HCT116 (cell line): ENCODE data around the gene GRHPR. TPM values are rescaled to one million over a fixed set of nuclear protein-coding genes. Genes with fewer than 3 reads are reported as not detected.

Experiments used
- ATAC-seq: fragments of 200-7000 bp; cut with Tn5 transposase; 2 replicates; pipeline ENCODE4 v1.9.1; 2020; ENCODE audit warnings: mild to moderate bottlenecking, moderate library complexity
- BruUV-seq: library from RNA; stranded (reverse); fragments of 400-500 nt; replicated peaks from 2 replicates; lab custom pipeline; 2021; lab: Mats Ljungman, UMichigan
- CTCF ChIA-PET: fragments of 300-600 bp; sonication (Branson Sonifier 250); formaldehyde crosslinking; loops from one replicate; lab custom pipeline; 2021; ENCODE audit warnings: antibody characterized with exemption; lab: Charles Lee
- POLR2A ChIA-PET: fragments of 300-600, 350-600 bp; sonication (Branson Sonifier 250); formaldehyde crosslinking; loops from one replicate; lab custom pipeline; 2021; ENCODE audit warnings: antibody characterized with exemption; lab: Charles Lee
- RAD21 ChIA-PET, 2 experiments: fragments of 300-600 bp; sonication (Branson Sonifier 250); formaldehyde crosslinking; loops; one replicate each; lab custom pipeline; 2023; ENCODE audit warnings: low total read pairs in 2 of 2; ENCODE audit not compliant: uncharacterized antibody in 2 of 2, unreplicated experiment in 2 of 2, low non-redundant PET in 1 of 2; lab: Charles Lee
- DNase-seq: peaks from one replicate; pipeline ENCODE4 v3.0.0-alpha.2; 2010; ENCODE audit warnings: low read depth, low spot score
- H2AFZ ChIP-seq: fragments of 200-600 bp; shearing (Covaris generic), sonication (generic); 2 replicates; pipeline ENCODE4 v1.6.1; 2017; ENCODE audit warnings: low read depth, mixed run types, mixed read lengths, antibody characterized with exemption, low read length; ENCODE audit not compliant: poor library complexity, severe bottlenecking
- H3K27ac ChIP-seq: 2 replicates; pipeline ENCODE4 v1.5.1; 2012; ENCODE audit warnings: low read depth, low read length
- H3K27me3 ChIP-seq: fragments of 200-600 bp; sonication (generic); 2 replicates; pipeline ENCODE4 v1.6.1; 2016; ENCODE audit warnings: mixed run types, low read length, mixed read lengths; ENCODE audit not compliant: insufficient read depth
- H3K36me3 ChIP-seq, 2 experiments: fragments of 200-500 bp in 1 of 2; fragments of 200-600 bp in 1 of 2; sonication (Bioruptor generic) in 1 of 2; sonication (generic) in 1 of 2; 2 replicates each; pipeline versions ENCODE4 v1.5.1 to v1.6.1; 2014 to 2016; ENCODE audit warnings: low read length in 2 of 2, inconsistent platforms in 1 of 2, mixed read lengths in 1 of 2, mixed run types in 1 of 2; ENCODE audit not compliant: insufficient read depth in 2 of 2, control insufficient read depth in 1 of 2
- H3K4me1 ChIP-seq, 2 experiments: fragments of 200-600 bp in 1 of 2; sonication (generic) in 1 of 2; 2 replicates each; pipeline versions ENCODE4 v1.5.1 to v1.6.1; 2012 to 2017; ENCODE audit warnings: low read length in 2 of 2, inconsistent platforms in 1 of 2, mild to moderate bottlenecking in 1 of 2, mixed read lengths in 1 of 2, mixed run types in 1 of 2, moderate library complexity in 1 of 2; ENCODE audit not compliant: insufficient read depth in 2 of 2, control insufficient read depth in 1 of 2
- H3K4me2 ChIP-seq: fragments of 200-600 bp; sonication (generic); 2 replicates; pipeline ENCODE4 v1.6.1; 2017; ENCODE audit warnings: mixed run types, low read length, mixed read lengths
- H3K4me3 ChIP-seq, 2 experiments: fragments of 200-600 bp in 1 of 2; sonication (generic) in 1 of 2; replicated peaks in 1 of 2; 2 replicates each; pipeline ENCODE4 v1.5.1; 2011 to 2016; ENCODE audit warnings: low read length in 2 of 2, control low read depth in 1 of 2, low read depth in 1 of 2, mild to moderate bottlenecking in 1 of 2, mixed read lengths in 1 of 2, mixed run types in 1 of 2
- H3K79me2 ChIP-seq: fragments of 200-600 bp; sonication (generic); 2 replicates; pipeline ENCODE4 v1.6.1; 2017; ENCODE audit warnings: mild to moderate bottlenecking, mixed run types, low read length, moderate library complexity, mixed read lengths; ENCODE audit not compliant: insufficient read depth
- H3K9ac ChIP-seq: fragments of 200-600 bp; sonication (generic); 2 replicates; pipeline ENCODE4 v1.6.1; 2016; ENCODE audit warnings: low read length, mixed read lengths
- H3K9me2 ChIP-seq: fragments of 200-600 bp; sonication (generic), shearing (Covaris generic); 2 replicates; pipeline ENCODE4 v1.6.1; 2017; ENCODE audit warnings: mixed run types, mild to moderate bottlenecking, moderate library complexity; ENCODE audit not compliant: insufficient read depth
- H3K9me3 ChIP-seq, 2 experiments: fragments of 200-500 bp in 1 of 2; fragments of 200-600 bp in 1 of 2; sonication (Bioruptor generic) in 1 of 2; sonication (generic) in 1 of 2; 2 replicates each; pipeline ENCODE4 v1.6.1; 2014 to 2017; ENCODE audit warnings: low read length in 2 of 2, mixed read lengths in 2 of 2, inconsistent platforms in 1 of 2, low read depth in 1 of 2, mild to moderate bottlenecking in 1 of 2, mixed run types in 1 of 2, moderate library complexity in 1 of 2; ENCODE audit not compliant: control insufficient read depth in 1 of 2, insufficient read depth in 1 of 2
- H4K20me1 ChIP-seq: fragments of 200-600 bp; sonication (generic), shearing (Covaris generic); 2 replicates; pipeline ENCODE4 v1.6.1; 2017; ENCODE audit warnings: mixed run types, mild to moderate bottlenecking, moderate library complexity; ENCODE audit not compliant: insufficient read depth
- CEBPB ChIP-seq: IDR thresholded peaks from 2 replicates; pipeline ENCODE4 v1.6.1; 2012; ENCODE audit warnings: low read depth
- EGR1 ChIP-seq: IDR thresholded peaks from 2 replicates; pipeline ENCODE4 v1.6.1; 2012; ENCODE audit warnings: low read depth
- ELF1 ChIP-seq: IDR thresholded peaks from 2 replicates; pipeline ENCODE4 v1.6.1; 2012; ENCODE audit warnings: low read depth, borderline replicate concordance
- EZH2 ChIP-seq: fragments of 200-600 bp; sonication (generic); IDR thresholded peaks from 2 replicates; pipeline ENCODE4 v1.6.1; 2017; ENCODE audit warnings: antibody characterized with exemption, mixed run types
- FOSL1 ChIP-seq: IDR thresholded peaks from 2 replicates; pipeline ENCODE4 v1.6.1; 2012; ENCODE audit warnings: low read depth
- JUND ChIP-seq: IDR thresholded peaks from 2 replicates; pipeline ENCODE4 v1.6.1; 2012
- POLR2A ChIP-seq: IDR thresholded peaks from 2 replicates; pipeline ENCODE4 v1.7.0; 2011; ENCODE audit warnings: borderline replicate concordance; ENCODE audit not compliant: insufficient read depth, insufficient read length; ENCODE audit errors: extremely low read depth
- POLR2AphosphoS5 ChIP-seq: IDR thresholded peaks from 2 replicates; pipeline ENCODE4 v1.6.1; 2011; ENCODE audit warnings: mild to moderate bottlenecking, low read depth, low read length, moderate library complexity
- RAD21 ChIP-seq: IDR thresholded peaks from 2 replicates; pipeline ENCODE4 v1.6.1; 2012; ENCODE audit warnings: low read depth, mild to moderate bottlenecking
- SIN3A ChIP-seq: IDR thresholded peaks from 2 replicates; pipeline ENCODE4 v1.6.1; 2012; ENCODE audit warnings: low read depth
- SP1 ChIP-seq: IDR thresholded peaks from 2 replicates; pipeline ENCODE4 v1.6.1; 2012; ENCODE audit warnings: low read depth
- YY1 ChIP-seq: IDR thresholded peaks from 2 replicates; pipeline ENCODE4 v1.6.1; 2011; ENCODE audit warnings: low read length, low read depth, moderate library complexity, mild to moderate bottlenecking; ENCODE audit not compliant: insufficient replicate concordance; ENCODE audit errors: extremely low read depth
- ZFX ChIP-seq: fragments of 450-650 bp; IDR thresholded peaks from 2 replicates; pipeline ENCODE4 v1.6.1; 2017
- ZNF274 ChIP-seq: fragments of 200-500 bp; sonication (Bioruptor generic); IDR thresholded peaks from 2 replicates; pipeline ENCODE4 v1.6.1; 2014; ENCODE audit warnings: mild to moderate bottlenecking, low read depth, low read length, inconsistent platforms
- intact Hi-C: fragments of 100-400 bp; cut with micrococcal nuclease; formaldehyde crosslinking; loops from 2 replicates; pipeline ENCODE4 v1.10.0; 2022
- total RNA-seq: library from RNA; stranded (reverse); gene quantifications from one replicate; pipeline ENCODE4 v1.2.1, GENCODE V29; 2021; ENCODE audit not compliant: unreplicated experiment
- TF ChIP-seq, protein P1 (sequence below): IDR thresholded peaks from 2 replicates; pipeline ENCODE4 v1.6.1; 2012
- TF ChIP-seq, protein P2 (sequence below): IDR thresholded peaks from 2 replicates; pipeline ENCODE4 v1.6.1; 2012; ENCODE audit warnings: low read depth
- TF ChIP-seq, protein P3 (sequence below): IDR thresholded peaks from 2 replicates; pipeline ENCODE4 v1.6.1; 2012

GRHPR gene
- total RNA-seq, 1 experiment from 2014 or later: 106 TPM

DNA sequence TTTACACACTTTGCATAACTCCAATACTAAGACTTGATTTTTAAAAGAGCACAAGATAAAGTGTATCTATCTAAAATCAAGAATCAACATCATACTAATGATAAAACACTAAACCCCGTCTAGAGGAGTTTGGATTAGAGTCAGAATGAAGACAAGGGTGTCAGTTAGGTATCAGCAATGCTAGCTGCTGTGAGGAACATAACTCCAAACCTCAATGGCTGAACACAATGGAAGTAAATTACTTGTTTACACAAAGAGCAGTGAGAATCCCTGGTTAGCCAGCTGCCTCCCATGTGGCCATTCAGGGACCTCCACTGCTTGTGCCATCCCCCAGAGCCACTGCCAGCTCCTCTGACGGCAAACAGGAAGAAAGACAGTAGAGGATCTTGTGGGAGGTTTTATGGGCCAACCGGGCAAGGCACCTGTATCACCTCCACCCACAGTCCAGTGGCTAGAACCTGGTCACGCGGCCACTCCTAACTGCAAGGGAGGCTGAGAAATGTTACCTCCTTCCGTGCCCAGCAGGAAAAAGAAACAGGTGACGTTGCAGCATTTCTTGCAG lies 24.0 kb upstream of the GRHPR start:
- no peaks in the 10 kb centered on the region for H3K9me2 ChIP-seq
- POLR2A ChIA-PET: no interaction called here
- CTCF ChIA-PET: no interaction called here
- no peaks in the 10 kb centered on the region for H3K9me3 ChIP-seq
- H3K27me3 ChIP-seq: no peaks in the 10 kb centered on the region
- no peaks in the 10 kb centered on the region; a peak in 1 of 4 replicates for H3K36me3 ChIP-seq
- RAD21 ChIA-PET: no interaction called here
- TF ChIP-seq EGR1: no peak
- TF ChIP-seq ELF1: no peak
- TF ChIP-seq, protein P1, sequence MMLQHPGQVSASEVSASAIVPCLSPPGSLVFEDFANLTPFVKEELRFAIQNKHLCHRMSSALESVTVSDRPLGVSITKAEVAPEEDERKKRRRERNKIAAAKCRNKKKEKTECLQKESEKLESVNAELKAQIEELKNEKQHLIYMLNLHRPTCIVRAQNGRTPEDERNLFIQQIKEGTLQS: no peak
- no peak for TF ChIP-seq FOSL1
- no peak for TF ChIP-seq ZNF274
- no peak for TF ChIP-seq RAD21
- TF ChIP-seq POLR2AphosphoS5: no peak
- no peak for TF ChIP-seq SP1
- TF ChIP-seq, protein P2, sequence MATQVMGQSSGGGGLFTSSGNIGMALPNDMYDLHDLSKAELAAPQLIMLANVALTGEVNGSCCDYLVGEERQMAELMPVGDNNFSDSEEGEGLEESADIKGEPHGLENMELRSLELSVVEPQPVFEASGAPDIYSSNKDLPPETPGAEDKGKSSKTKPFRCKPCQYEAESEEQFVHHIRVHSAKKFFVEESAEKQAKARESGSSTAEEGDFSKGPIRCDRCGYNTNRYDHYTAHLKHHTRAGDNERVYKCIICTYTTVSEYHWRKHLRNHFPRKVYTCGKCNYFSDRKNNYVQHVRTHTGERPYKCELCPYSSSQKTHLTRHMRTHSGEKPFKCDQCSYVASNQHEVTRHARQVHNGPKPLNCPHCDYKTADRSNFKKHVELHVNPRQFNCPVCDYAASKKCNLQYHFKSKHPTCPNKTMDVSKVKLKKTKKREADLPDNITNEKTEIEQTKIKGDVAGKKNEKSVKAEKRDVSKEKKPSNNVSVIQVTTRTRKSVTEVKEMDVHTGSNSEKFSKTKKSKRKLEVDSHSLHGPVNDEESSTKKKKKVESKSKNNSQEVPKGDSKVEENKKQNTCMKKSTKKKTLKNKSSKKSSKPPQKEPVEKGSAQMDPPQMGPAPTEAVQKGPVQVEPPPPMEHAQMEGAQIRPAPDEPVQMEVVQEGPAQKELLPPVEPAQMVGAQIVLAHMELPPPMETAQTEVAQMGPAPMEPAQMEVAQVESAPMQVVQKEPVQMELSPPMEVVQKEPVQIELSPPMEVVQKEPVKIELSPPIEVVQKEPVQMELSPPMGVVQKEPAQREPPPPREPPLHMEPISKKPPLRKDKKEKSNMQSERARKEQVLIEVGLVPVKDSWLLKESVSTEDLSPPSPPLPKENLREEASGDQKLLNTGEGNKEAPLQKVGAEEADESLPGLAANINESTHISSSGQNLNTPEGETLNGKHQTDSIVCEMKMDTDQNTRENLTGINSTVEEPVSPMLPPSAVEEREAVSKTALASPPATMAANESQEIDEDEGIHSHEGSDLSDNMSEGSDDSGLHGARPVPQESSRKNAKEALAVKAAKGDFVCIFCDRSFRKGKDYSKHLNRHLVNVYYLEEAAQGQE: no peak
- TF ChIP-seq CEBPB: no peak
- TF ChIP-seq JUND: no peak
- no peak for TF ChIP-seq SIN3A
- TF ChIP-seq EZH2: no peak
- no peak for TF ChIP-seq YY1
- no peak for TF ChIP-seq POLR2A
- TF ChIP-seq, protein P3, sequence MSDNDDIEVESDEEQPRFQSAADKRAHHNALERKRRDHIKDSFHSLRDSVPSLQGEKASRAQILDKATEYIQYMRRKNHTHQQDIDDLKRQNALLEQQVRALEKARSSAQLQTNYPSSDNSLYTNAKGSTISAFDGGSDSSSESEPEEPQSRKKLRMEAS: no peak
- TF ChIP-seq ZFX: no peak
- no peaks in the 10 kb centered on the region for H4K20me1 ChIP-seq
- ATAC-seq (no peak), DNase-seq (no peak)
- intact Hi-C loops: loop anchor here (10.0 kb wide), 1 partner anchor 524 kb away; no protein-coding TSS in a partner anchor
- H3K4me1 ChIP-seq: peaks cover 4 to 6% of the 10 kb centered on the region in 2 experiments; a peak in 3 of 4 replicates
- no peak overlapping the region for H3K27ac ChIP-seq
- no peak overlapping the region for H3K4me2 ChIP-seq
- H2AFZ ChIP-seq: no peak overlapping the region
- no peak overlapping the region for H3K9ac ChIP-seq
- H3K4me3 ChIP-seq: no peak overlapping the region
- H3K79me2 ChIP-seq: no peaks in the 10 kb centered on the region
- no TSS peak for BruUV-seq
